NT2/D1 (cell line): ENCODE measurements around the gene SGIP1.

Source experiments
- DNase-seq: peaks from one replicate; pipeline ENCODE4 v3.0.0-alpha.2; 2011; ENCODE audit warnings: low read depth, low spot score
- H3K27me3 ChIP-seq: 2 replicates; pipeline ENCODE4 v1.6.0; 2011; ENCODE audit warnings: mild to moderate bottlenecking; ENCODE audit not compliant: insufficient read length, insufficient read depth
- H3K36me3 ChIP-seq: 2 replicates; pipeline ENCODE4 v1.6.1; 2011; ENCODE audit warnings: mild to moderate bottlenecking, low read length, mixed read lengths; ENCODE audit not compliant: insufficient read depth, insufficient read length
- H3K4me1 ChIP-seq: 2 replicates; pipeline ENCODE4 v1.5.1; 2011; ENCODE audit not compliant: insufficient read depth, insufficient read length
- H3K4me3 ChIP-seq: 2 replicates; pipeline ENCODE4 v1.5.1; 2011; ENCODE audit warnings: low read depth; ENCODE audit not compliant: insufficient read length
- H3K9ac ChIP-seq: 2 replicates; pipeline ENCODE4 v1.6.0; 2011; ENCODE audit warnings: low read depth; ENCODE audit not compliant: insufficient read length
- H3K9me3 ChIP-seq: 2 replicates; pipeline ENCODE4 v1.5.1; 2011; ENCODE audit warnings: mild to moderate bottlenecking, low read length; ENCODE audit not compliant: insufficient read depth
- SUZ12 ChIP-seq: IDR thresholded peaks from 2 replicates; pipeline ENCODE4 v1.6.1; 2011; ENCODE audit not compliant: insufficient read length, insufficient read depth; ENCODE audit errors: extremely low read depth
- YY1 ChIP-seq: IDR thresholded peaks from 2 replicates; pipeline ENCODE4 v1.6.1; 2011; ENCODE audit not compliant: insufficient read length, insufficient read depth
- ZNF274 ChIP-seq: IDR thresholded peaks from 2 replicates; pipeline ENCODE4 v1.6.1; 2011; ENCODE audit warnings: mild to moderate bottlenecking, low read depth, low read length

Gene SGIP1

DNA sequence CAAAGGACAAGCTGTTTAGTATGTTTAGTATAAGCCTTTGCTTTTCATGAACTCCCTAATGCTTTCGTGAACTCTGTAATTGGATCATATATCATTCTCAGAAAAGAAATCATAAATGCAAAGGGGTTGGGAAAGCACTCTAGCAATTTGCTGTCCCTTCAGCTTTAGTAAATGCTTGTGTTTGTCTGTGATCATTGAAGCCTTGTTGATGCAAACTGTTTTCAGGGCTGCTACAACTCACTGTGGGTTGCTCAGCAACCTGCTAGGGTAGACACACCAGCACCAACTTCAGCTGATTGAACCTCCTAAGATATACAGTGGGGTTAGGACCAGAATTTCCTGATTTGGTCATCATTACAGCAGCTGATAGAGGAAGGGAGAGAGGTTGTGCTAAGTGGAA is 95.0 kb downstream of the SGIP1 start:
- no peak for DNase-seq
- no peaks in the 10 kb centered on the region for H3K27me3 ChIP-seq
- no peak overlapping the region for H3K9ac ChIP-seq
- no peak for TF ChIP-seq SUZ12
- H3K36me3 ChIP-seq, result no peaks in the 10 kb centered on the region
- H3K9me3 ChIP-seq, result no peaks in the 10 kb centered on the region
- H3K4me3 ChIP-seq, result no peak overlapping the region
- no peaks in the 10 kb centered on the region for H3K4me1 ChIP-seq

GRCh38 chr1:66633159-66633558 is 99.2 kb downstream of the SGIP1 start:
- Histone ChIP-seq H3K9ac (no peak overlapping the region), H3K4me1 (no peaks in the 10 kb centered on the region), H3K9me3 (no peaks in the 10 kb centered on the region), H3K36me3 (no peaks in the 10 kb centered on the region), H3K27me3 (no peaks in the 10 kb centered on the region), H3K4me3 (no peak overlapping the region)
- no peak for DNase-seq
- TF ChIP-seq ZNF274, result no peak
- TF ChIP-seq SUZ12, result no peak
- no peak for TF ChIP-seq YY1

- H3K36me3 ChIP-seq, result no peaks in the 10 kb centered on the region
- no peak overlapping the region for H3K9ac ChIP-seq
- no peaks in the 10 kb centered on the region for H3K27me3 ChIP-seq
- TF ChIP-seq ZNF274 (no peak), SUZ12 (no peak), YY1 (no peak)
- no peaks in the 10 kb centered on the region for H3K4me1 ChIP-seq
- H3K9me3 ChIP-seq, result no peaks in the 10 kb centered on the region
- DNase-seq, result no peak
- no peak overlapping the region for H3K4me3 ChIP-seq
Measured at GRCh38 chr1:66637146-66637545, 103.2 kb downstream of the SGIP1 start.

GRCh38 chr1:66641891-66642473 is 108.0 kb downstream of the SGIP1 start:
- Histone ChIP-seq H3K9ac (no peak overlapping the region), H3K4me1 (no peaks in the 10 kb centered on the region), H3K4me3 (no peak overlapping the region), H3K9me3 (no peaks in the 10 kb centered on the region), H3K27me3 (no peaks in the 10 kb centered on the region), H3K36me3 (no peaks in the 10 kb centered on the region)
- no peak for TF ChIP-seq SUZ12
- DNase-seq, result no peak

DNA sequence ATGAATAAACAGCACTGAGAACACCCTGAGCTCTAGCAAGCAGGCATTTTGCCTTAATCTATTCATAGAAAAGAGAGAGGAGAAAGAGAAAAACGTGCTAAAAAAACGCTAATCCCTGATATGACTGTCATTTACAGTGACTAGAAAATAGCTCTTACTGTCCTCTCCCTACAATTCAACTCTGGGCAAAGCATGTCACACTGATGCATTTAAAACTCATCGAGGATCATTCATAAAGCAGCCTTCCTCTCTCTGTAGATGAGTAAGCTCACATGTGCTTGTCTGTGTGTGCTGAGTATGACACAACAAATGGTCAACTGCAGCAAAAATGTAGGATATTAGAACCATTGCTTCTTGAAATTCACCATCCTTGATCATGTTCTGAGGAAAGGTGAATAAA is 109.0 kb downstream of the SGIP1 start:
- no peaks in the 10 kb centered on the region for H3K9me3 ChIP-seq
- no peaks in the 10 kb centered on the region for H3K36me3 ChIP-seq
- no peaks in the 10 kb centered on the region for H3K27me3 ChIP-seq
- no peak overlapping the region for H3K9ac ChIP-seq
- TF ChIP-seq YY1 (no peak), ZNF274 (no peak), SUZ12 (no peak)
- no peak for DNase-seq
- no peak overlapping the region for H3K4me3 ChIP-seq
- no peaks in the 10 kb centered on the region for H3K4me1 ChIP-seq

GRCh38 chr1:66644331-66644730 is 110.4 kb downstream of the SGIP1 start:
- Histone ChIP-seq H3K4me3 (no peak overlapping the region), H3K4me1 (no peaks in the 10 kb centered on the region), H3K36me3 (no peaks in the 10 kb centered on the region), H3K9ac (no peak overlapping the region), H3K9me3 (no peaks in the 10 kb centered on the region), H3K27me3 (no peaks in the 10 kb centered on the region)
- TF ChIP-seq YY1 (no peak), ZNF274 (no peak), SUZ12 (no peak)
- no peak for DNase-seq

DNA sequence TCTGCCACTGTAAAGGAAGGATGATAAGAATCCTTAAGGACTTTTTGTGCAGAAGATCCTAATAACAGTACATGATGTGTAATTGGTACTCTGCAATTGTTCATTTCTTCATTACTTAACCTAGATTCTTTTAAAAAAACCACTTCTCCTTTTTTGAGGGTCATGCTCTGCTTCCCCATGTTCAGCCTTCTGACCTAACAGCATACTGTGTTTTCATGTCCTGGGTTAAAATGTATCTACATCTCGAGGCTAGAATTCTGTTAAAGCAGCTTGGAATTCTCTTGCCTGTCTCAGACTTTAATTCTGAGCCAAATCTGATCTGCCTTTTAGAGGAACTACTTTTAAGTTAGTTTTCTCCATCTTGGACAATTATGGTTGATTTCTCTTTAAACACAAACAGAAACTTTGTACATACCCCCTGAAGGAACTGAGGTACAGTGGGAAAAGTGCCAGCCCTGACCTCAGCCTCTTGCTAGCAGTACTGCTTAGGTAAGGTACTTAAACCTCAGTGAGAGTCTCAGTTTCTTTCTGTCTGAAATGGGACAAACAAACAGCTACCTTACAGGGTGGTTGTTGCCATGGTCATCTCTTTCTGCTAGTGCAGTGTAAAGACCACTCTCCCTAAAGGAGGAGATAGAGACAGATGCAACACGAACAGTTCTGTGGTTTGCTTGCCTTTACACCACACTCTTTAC is 115.1 kb downstream of the SGIP1 start:
- H3K9ac ChIP-seq, result no peak overlapping the region
- no peaks in the 10 kb centered on the region for H3K36me3 ChIP-seq
- H3K27me3 ChIP-seq, result no peaks in the 10 kb centered on the region
- DNase-seq, result no peak
- H3K4me3 ChIP-seq, result no peak overlapping the region
- no peaks in the 10 kb centered on the region for H3K4me1 ChIP-seq
- no peaks in the 10 kb centered on the region for H3K9me3 ChIP-seq
- TF ChIP-seq ZNF274 (no peak), SUZ12 (no peak), YY1 (no peak)
